GM23338 (cell line): ENCODE data around the gene NLRC5. TPM values are rescaled to one million over a fixed set of nuclear protein-coding genes. Genes with fewer than 3 reads are reported as not detected.

ENCODE experiments used
- ATAC-seq: fragments of 200-7000 bp; cut with Tn5 transposase; 3 replicates; pipeline ENCODE4 v1.9.1; 2020
- DNase-seq: peaks from one replicate; pipeline ENCODE4 v3.0.0-alpha.2; 2015; ENCODE audit warnings: low spot score
- H2AFZ ChIP-seq: fragments of 200-600 bp; sonication (generic); 2 replicates; pipeline ENCODE4 v1.8.0; 2016; ENCODE audit warnings: antibody characterized with exemption, mild to moderate bottlenecking, moderate library complexity
- H3F3A ChIP-seq: fragments of 200-600 bp; sonication (generic); replicated peaks from 2 replicates; pipeline ENCODE4 v1.8.0; 2017; ENCODE audit warnings: antibody characterized with exemption, mixed run types, low read depth
- H3K27ac ChIP-seq: fragments of 200-600 bp; sonication (generic); 2 replicates; pipeline ENCODE4 v1.6.1; 2016; ENCODE audit warnings: low read depth
- H3K27me3 ChIP-seq: fragments of 200-600 bp; sonication (generic); 2 replicates; pipeline ENCODE4 v1.8.0; 2016; ENCODE audit warnings: mild to moderate bottlenecking, mixed run types, moderate library complexity; ENCODE audit not compliant: insufficient read depth
- H3K36me3 ChIP-seq: fragments of 200-600 bp; sonication (generic); 2 replicates; pipeline ENCODE4 v1.8.0; 2016; ENCODE audit warnings: mild to moderate bottlenecking; ENCODE audit not compliant: insufficient read depth
- H3K4me1 ChIP-seq: fragments of 200-600 bp; sonication (generic); 2 replicates; pipeline ENCODE4 v1.8.0; 2016; ENCODE audit warnings: mild to moderate bottlenecking, moderate library complexity; ENCODE audit not compliant: insufficient read depth
- H3K4me2 ChIP-seq: fragments of 200-600 bp; sonication (generic); 2 replicates; pipeline ENCODE4 v1.7.1; 2017; ENCODE audit warnings: mixed run types
- H3K4me3 ChIP-seq: fragments of 200-600 bp; sonication (generic); 2 replicates; pipeline ENCODE4 v1.6.1; 2016; ENCODE audit warnings: mixed run types
- H3K79me2 ChIP-seq: fragments of 200-600 bp; sonication (generic); replicated peaks from 2 replicates; pipeline ENCODE4 v1.8.0; 2017; ENCODE audit warnings: mild to moderate bottlenecking; ENCODE audit not compliant: insufficient read depth
- H3K9me2 ChIP-seq: fragments of 200-600 bp; sonication (generic); 2 replicates; pipeline ENCODE4 v1.8.0; 2017; ENCODE audit not compliant: insufficient read depth
- H4K20me1 ChIP-seq: fragments of 200-600 bp; sonication (generic); replicated peaks from 2 replicates; pipeline ENCODE4 v1.8.0; 2017; ENCODE audit warnings: mild to moderate bottlenecking; ENCODE audit not compliant: insufficient read depth
- H3K27ac Mint-ChIP-seq: 2 replicates; pipeline ENCODE4 v1.8.0; 2020; ENCODE audit warnings: inconsistent platforms, mild to moderate bottlenecking, moderate library complexity, mixed read lengths
- H3K27me3 Mint-ChIP-seq: 3 replicates; pipeline ENCODE4 v1.8.0; 2022; ENCODE audit warnings: low read depth, mild to moderate bottlenecking, moderate library complexity, mixed read lengths, inconsistent platforms; ENCODE audit not compliant: insufficient read depth, poor library complexity
- H3K36me3 Mint-ChIP-seq: 3 replicates; pipeline ENCODE4 v1.8.0; 2021; ENCODE audit warnings: low read depth, mild to moderate bottlenecking, inconsistent platforms, moderate library complexity, mixed read lengths
- H3K4me1 Mint-ChIP-seq: 3 replicates; pipeline ENCODE4 v1.8.0; 2020; ENCODE audit warnings: mild to moderate bottlenecking, inconsistent platforms, mixed read lengths
- H3K4me3 Mint-ChIP-seq: 3 replicates; pipeline ENCODE4 v1.8.0; 2021; ENCODE audit warnings: moderate library complexity, mild to moderate bottlenecking, inconsistent platforms, mixed read lengths
- H3K9me3 Mint-ChIP-seq: 3 replicates; pipeline ENCODE4 v1.8.0; 2020; ENCODE audit warnings: moderate library complexity, mild to moderate bottlenecking, inconsistent platforms, mixed read lengths
- CTCF ChIP-seq, 2 experiments: fragments of 200-600 bp in 1 of 2; sonication (generic) in 1 of 2; conservative IDR thresholded peaks; 2 replicates each; pipeline versions ENCODE4 v1.5.1 to v1.6.1; 2016 to 2017; ENCODE audit warnings: antibody characterized with exemption in 2 of 2, low read depth in 2 of 2, mild to moderate bottlenecking in 2 of 2, moderate library complexity in 1 of 2
- EZH2 ChIP-seq: fragments of 200-600 bp; sonication (generic); IDR thresholded peaks from one replicate; pipeline ENCODE4 v1.8.0; 2017; ENCODE audit warnings: antibody characterized with exemption, mild to moderate bottlenecking, low read depth; ENCODE audit not compliant: unreplicated experiment
- EZH2phosphoT487 ChIP-seq: fragments of 200-600 bp; sonication (generic); IDR thresholded peaks from one replicate; pipeline ENCODE4 v1.8.1; 2018; ENCODE audit warnings: antibody characterized with exemption; ENCODE audit not compliant: unreplicated experiment
- JUNB ChIP-seq: IDR thresholded peaks from one replicate; pipeline ENCODE4 v1.6.1; 2016; ENCODE audit warnings: antibody characterized with exemption; ENCODE audit not compliant: unreplicated experiment
- ZNF114 ChIP-seq: fragments of 250-450 bp; sonication (Bioruptor Pico); IDR thresholded peaks from 2 replicates; pipeline ENCODE4 v1.5.0; 2020; ENCODE audit warnings: mild to moderate bottlenecking, moderate library complexity
- ZNF331 ChIP-seq: fragments of 250-450 bp; sonication (Bioruptor Pico); IDR thresholded peaks from 2 replicates; pipeline ENCODE4 v1.5.0; 2020; ENCODE audit warnings: low read depth, mild to moderate bottlenecking, moderate library complexity
- ZNF462 ChIP-seq: fragments of 250-450 bp; sonication (Bioruptor Pico); IDR thresholded peaks from 2 replicates; pipeline ENCODE4 v1.5.0; 2020; ENCODE audit warnings: mild to moderate bottlenecking, moderate library complexity
- polyA plus RNA-seq: library from polyadenylated mRNA; unstranded; fragments of >200 nt; fragmentation: Nextera tagmentation; extraction: Ambion mirVana; gene quantifications from 2 replicates; pipeline ENCODE4 v1.2.1, GENCODE V29; 2016
- total RNA-seq: library from RNA; depleted of rRNA; stranded (reverse); fragments of >200 nt; shearing (Covaris generic); gene quantifications from 2 replicates; pipeline ENCODE4 v1.2.3, GENCODE V29; 2014

Gene NLRC5
- total and polyA plus RNA-seq, 2 experiments from 2014 or later, result 2.3 to 3.9 TPM

GRCh38 chr16:56969769-56970168 is 19.6 kb upstream of the NLRC5 start:
- no peak overlapping the region for H3K4me2 ChIP-seq
- H3K27me3 ChIP-seq, result no peaks in the 10 kb centered on the region
- H3K36me3 ChIP-seq, result no peaks in the 10 kb centered on the region
- H2AFZ ChIP-seq, result no peak overlapping the region
- peaks cover 10% of the 10 kb centered on the region for H3K27me3 Mint-ChIP-seq
- H3K27ac Mint-ChIP-seq, result no peak overlapping the region
- no peak for TF ChIP-seq CTCF (conservative IDR thresholded peaks at IDR 0.05; ENCODE audit: low read depth in 2 of 2)
- no peak for TF ChIP-seq EZH2
- TF ChIP-seq JUNB, result no peak
- TF ChIP-seq ZNF462 (CRISPR knock-in tag), result no peak
- no peak for TF ChIP-seq EZH2phosphoT487
- TF ChIP-seq ZNF331, result no peak
- TF ChIP-seq ZNF114 (CRISPR knock-in tag), result no peak
- H3K4me3 ChIP-seq, result no peak overlapping the region
- no peaks in the 10 kb centered on the region; the same call in 2 of the 3 replicates for H3K4me1 Mint-ChIP-seq
- no peaks in the 10 kb centered on the region for H3K79me2 ChIP-seq
- DNase-seq, result no peak
- H3K36me3 Mint-ChIP-seq, result no peaks in the 10 kb centered on the region
- peaks cover 2% of the 10 kb centered on the region; the same call in 1 of the 3 replicates for H3K9me3 Mint-ChIP-seq
- H3K4me3 Mint-ChIP-seq, result no peak overlapping the region
- H3K27ac ChIP-seq, result no peak overlapping the region
- no peaks in the 10 kb centered on the region for H4K20me1 ChIP-seq
- H3K4me1 ChIP-seq, result no peaks in the 10 kb centered on the region
- H3F3A ChIP-seq, result no peaks in the 10 kb centered on the region
- H3K9me2 ChIP-seq, result no peaks in the 10 kb centered on the region
- ATAC-seq, result no peak
